GM12878 (cell line): ENCODE data around the gene CCR5. TPM values are rescaled to one million over a fixed set of nuclear protein-coding genes. Genes with fewer than 3 reads are reported as not detected.

Experiments
- ASH2L ChIP-seq: fragments of 300-600, 200-600 bp; sonication (generic); IDR thresholded peaks from 2 replicates; pipeline ENCODE4 v1.6.1; 2017; ENCODE audit warnings: low read depth, mild to moderate bottlenecking, borderline replicate concordance
- BACH1 ChIP-seq: fragments of 450-650 bp; IDR thresholded peaks from 2 replicates; pipeline ENCODE4 v1.6.1; 2017; ENCODE audit warnings: mild to moderate bottlenecking, borderline replicate concordance
- CREM ChIP-seq: IDR thresholded peaks from 2 replicates; pipeline ENCODE4 v1.6.1; 2014; ENCODE audit warnings: antibody characterized with exemption, low read depth
- ETV6 ChIP-seq, 2 experiments: fragments of 450-650 bp in 1 of 2; IDR thresholded peaks in 1 of 2; conservative IDR thresholded peaks in 1 of 2; 2 replicates each; pipeline ENCODE4 v1.6.1; 2014; ENCODE audit warnings: antibody characterized with exemption in 1 of 2, borderline replicate concordance in 1 of 2, low read depth in 1 of 2, mild to moderate bottlenecking in 1 of 2, moderate library complexity in 1 of 2
- GABPA ChIP-seq: IDR thresholded peaks from 2 replicates; pipeline ENCODE4 v1.6.1; 2014; ENCODE audit warnings: antibody characterized with exemption, low read depth, mild to moderate bottlenecking, inconsistent platforms
- HDAC2 ChIP-seq: fragments of 200-600 bp; sonication (generic); IDR thresholded peaks from 2 replicates; pipeline ENCODE4 v1.6.1; 2017
- HDAC6 ChIP-seq: fragments of 200-600 bp; sonication (generic); IDR thresholded peaks from one replicate; pipeline ENCODE4 v1.8.0; 2017; ENCODE audit warnings: antibody characterized with exemption; ENCODE audit not compliant: unreplicated experiment
- IRF4 ChIP-seq: IDR thresholded peaks from 2 replicates; pipeline ENCODE4 v1.6.1; 2011; ENCODE audit warnings: low read depth, low read length
- JUNB ChIP-seq: IDR thresholded peaks from 2 replicates; pipeline ENCODE4 v1.6.1; 2016; ENCODE audit warnings: antibody characterized with exemption, mild to moderate bottlenecking
- NFYA ChIP-seq: IDR thresholded peaks from 2 replicates; pipeline ENCODE4 v1.6.1; 2011; ENCODE audit warnings: low read depth, mild to moderate bottlenecking, low read length, improper control_type of control experiment, borderline replicate concordance
- NR2C2 ChIP-seq: IDR thresholded peaks from 2 replicates; pipeline ENCODE4 v1.6.1; 2011; ENCODE audit warnings: borderline replicate concordance, low read depth; ENCODE audit not compliant: control insufficient read depth, insufficient read length
- RB1 ChIP-seq: fragments of 450-650 bp; formaldehyde crosslinking; IDR thresholded peaks from 2 replicates; pipeline ENCODE4 v1.6.1; 2017; ENCODE audit warnings: mild to moderate bottlenecking, borderline replicate concordance
- SMARCA5 ChIP-seq: fragments of 450-650 bp; IDR thresholded peaks from 2 replicates; pipeline ENCODE4 v1.6.1; 2017; ENCODE audit warnings: mild to moderate bottlenecking
- SP1 ChIP-seq: IDR thresholded peaks from one replicate; pipeline ENCODE4 v1.6.1; 2011; ENCODE audit warnings: low read depth, low read length
- SREBF1 ChIP-seq: IDR thresholded peaks from 2 replicates; pipeline ENCODE4 v1.6.1; 2012; ENCODE audit warnings: mild to moderate bottlenecking, low read length
- TCF7 ChIP-seq: IDR thresholded peaks from 2 replicates; pipeline ENCODE4 v1.6.1; 2014; ENCODE audit warnings: antibody characterized with exemption, borderline replicate concordance
- ZNF217 ChIP-seq: fragments of 450-650 bp; IDR thresholded peaks from 2 replicates; pipeline ENCODE4 v1.6.1; 2017; ENCODE audit warnings: antibody characterized with exemption, mild to moderate bottlenecking
- polyA plus RNA-seq, 11 experiments: library from polyadenylated mRNA; depleted of rRNA in 4 of 11; unstranded in 6 of 11; stranded (reverse) in 5 of 11; fragments of >200 nt; fragmentation: Nextera tagmentation in 4 of 11; fragmentation: Illumina TruSeq in 1 of 11; extraction: Ambion mirVana in 4 of 11; extraction: Trizol in 1 of 11; gene quantifications; 1 replicate in 1 of 11; 2 replicates in 10 of 11; pipeline versions ENCODE4 v1.2.1 to v1.2.3, GENCODE V29; 2011 to 2016; ENCODE audit warnings: inconsistent platforms in 2 of 11, missing spikeins in 2 of 11, low read depth in 1 of 11
- total RNA-seq, 4 experiments: library from RNA; depleted of rRNA in 3 of 4; stranded (reverse); fragments of >200 nt in 3 of 4; fragmentation: Illumina TruSeq in 1 of 4; extraction: Trizol in 1 of 4; gene quantifications; 2 replicates each; pipeline versions ENCODE4 v1.2.1 to v1.2.3, GENCODE V29; 2013 to 2021
- TF ChIP-seq, protein P1 (sequence below): fragments of 450-650 bp; formaldehyde crosslinking; IDR thresholded peaks from 2 replicates; pipeline ENCODE4 v1.5.0; 2022; ENCODE audit warnings: mild to moderate bottlenecking, missing genetic modification characterization
- TF ChIP-seq, protein P2 (sequence below): IDR thresholded peaks from 2 replicates; pipeline ENCODE4 v1.6.1; 2012; ENCODE audit warnings: low read depth, low read length, improper control_type of control experiment
- TF ChIP-seq, protein P3 (sequence below): fragments of 150-350 bp; IDR thresholded peaks from 2 replicates; pipeline ENCODE4 v1.6.1; 2016; ENCODE audit warnings: low read depth, low read length
- TF ChIP-seq, protein P4 (sequence below): fragments of 450-650 bp; formaldehyde crosslinking; IDR thresholded peaks from 2 replicates; pipeline ENCODE4 v1.4.0; 2022; ENCODE audit warnings: mild to moderate bottlenecking, moderate library complexity

The CCR5 gene
- total and polyA plus RNA-seq, 10 of the 15 experiments (the other 5 are each of a cell fraction or from before 2014, with no cell fraction given): 0.17 to 1.6 (median 0.82) TPM; not detected in 1

GRCh38 chr3:46349484-46350261 lies 21.1 kb upstream of the CCR5 start (continued):
- TF ChIP-seq HDAC6: no peak
- TF ChIP-seq RB1: no peak
- no peak for TF ChIP-seq BACH1
- TF ChIP-seq IRF4: no peak
- TF ChIP-seq CREM: no peak
- TF ChIP-seq SMARCA5: no peak
- TF ChIP-seq, protein P1, sequence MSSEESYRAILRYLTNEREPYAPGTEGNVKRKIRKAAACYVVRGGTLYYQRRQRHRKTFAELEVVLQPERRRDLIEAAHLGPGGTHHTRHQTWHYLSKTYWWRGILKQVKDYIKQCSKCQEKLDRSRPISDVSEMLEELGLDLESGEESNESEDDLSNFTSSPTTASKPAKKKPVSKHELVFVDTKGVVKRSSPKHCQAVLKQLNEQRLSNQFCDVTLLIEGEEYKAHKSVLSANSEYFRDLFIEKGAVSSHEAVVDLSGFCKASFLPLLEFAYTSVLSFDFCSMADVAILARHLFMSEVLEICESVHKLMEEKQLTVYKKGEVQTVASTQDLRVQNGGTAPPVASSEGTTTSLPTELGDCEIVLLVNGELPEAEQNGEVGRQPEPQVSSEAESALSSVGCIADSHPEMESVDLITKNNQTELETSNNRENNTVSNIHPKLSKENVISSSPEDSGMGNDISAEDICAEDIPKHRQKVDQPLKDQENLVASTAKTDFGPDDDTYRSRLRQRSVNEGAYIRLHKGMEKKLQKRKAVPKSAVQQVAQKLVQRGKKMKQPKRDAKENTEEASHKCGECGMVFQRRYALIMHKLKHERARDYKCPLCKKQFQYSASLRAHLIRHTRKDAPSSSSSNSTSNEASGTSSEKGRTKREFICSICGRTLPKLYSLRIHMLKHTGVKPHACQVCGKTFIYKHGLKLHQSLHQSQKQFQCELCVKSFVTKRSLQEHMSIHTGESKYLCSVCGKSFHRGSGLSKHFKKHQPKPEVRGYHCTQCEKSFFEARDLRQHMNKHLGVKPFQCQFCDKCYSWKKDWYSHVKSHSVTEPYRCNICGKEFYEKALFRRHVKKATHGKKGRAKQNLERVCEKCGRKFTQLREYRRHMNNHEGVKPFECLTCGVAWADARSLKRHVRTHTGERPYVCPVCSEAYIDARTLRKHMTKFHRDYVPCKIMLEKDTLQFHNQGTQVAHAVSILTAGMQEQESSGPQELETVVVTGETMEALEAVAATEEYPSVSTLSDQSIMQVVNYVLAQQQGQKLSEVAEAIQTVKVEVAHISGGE (CRISPR knock-in tag): no peak
- TF ChIP-seq HDAC2: no peak
- no peak for TF ChIP-seq TCF7
- no peak for TF ChIP-seq NFYA
- TF ChIP-seq ZNF217: no peak
- no peak for TF ChIP-seq ASH2L
- TF ChIP-seq GABPA: no peak
- TF ChIP-seq SP1: no peak
- TF ChIP-seq JUNB: no peak
- TF ChIP-seq ETV6 (conservative IDR thresholded peaks at IDR 0.05 in 1 of 2, IDR thresholded peaks at IDR 0.05 in 1 of 2; ENCODE audit: borderline replicate concordance in 1 of 2, low read depth in 1 of 2): no peak
- TF ChIP-seq, protein P2, sequence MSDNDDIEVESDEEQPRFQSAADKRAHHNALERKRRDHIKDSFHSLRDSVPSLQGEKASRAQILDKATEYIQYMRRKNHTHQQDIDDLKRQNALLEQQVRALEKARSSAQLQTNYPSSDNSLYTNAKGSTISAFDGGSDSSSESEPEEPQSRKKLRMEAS: no peak
- no peak for TF ChIP-seq NR2C2
- TF ChIP-seq, protein P3, sequence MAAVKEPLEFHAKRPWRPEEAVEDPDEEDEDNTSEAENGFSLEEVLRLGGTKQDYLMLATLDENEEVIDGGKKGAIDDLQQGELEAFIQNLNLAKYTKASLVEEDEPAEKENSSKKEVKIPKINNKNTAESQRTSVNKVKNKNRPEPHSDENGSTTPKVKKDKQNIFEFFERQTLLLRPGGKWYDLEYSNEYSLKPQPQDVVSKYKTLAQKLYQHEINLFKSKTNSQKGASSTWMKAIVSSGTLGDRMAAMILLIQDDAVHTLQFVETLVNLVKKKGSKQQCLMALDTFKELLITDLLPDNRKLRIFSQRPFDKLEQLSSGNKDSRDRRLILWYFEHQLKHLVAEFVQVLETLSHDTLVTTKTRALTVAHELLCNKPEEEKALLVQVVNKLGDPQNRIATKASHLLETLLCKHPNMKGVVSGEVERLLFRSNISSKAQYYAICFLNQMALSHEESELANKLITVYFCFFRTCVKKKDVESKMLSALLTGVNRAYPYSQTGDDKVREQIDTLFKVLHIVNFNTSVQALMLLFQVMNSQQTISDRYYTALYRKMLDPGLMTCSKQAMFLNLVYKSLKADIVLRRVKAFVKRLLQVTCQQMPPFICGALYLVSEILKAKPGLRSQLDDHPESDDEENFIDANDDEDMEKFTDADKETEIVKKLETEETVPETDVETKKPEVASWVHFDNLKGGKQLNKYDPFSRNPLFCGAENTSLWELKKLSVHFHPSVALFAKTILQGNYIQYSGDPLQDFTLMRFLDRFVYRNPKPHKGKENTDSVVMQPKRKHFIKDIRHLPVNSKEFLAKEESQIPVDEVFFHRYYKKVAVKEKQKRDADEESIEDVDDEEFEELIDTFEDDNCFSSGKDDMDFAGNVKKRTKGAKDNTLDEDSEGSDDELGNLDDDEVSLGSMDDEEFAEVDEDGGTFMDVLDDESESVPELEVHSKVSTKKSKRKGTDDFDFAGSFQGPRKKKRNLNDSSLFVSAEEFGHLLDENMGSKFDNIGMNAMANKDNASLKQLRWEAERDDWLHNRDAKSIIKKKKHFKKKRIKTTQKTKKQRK: no peak
- TF ChIP-seq, protein P4, sequence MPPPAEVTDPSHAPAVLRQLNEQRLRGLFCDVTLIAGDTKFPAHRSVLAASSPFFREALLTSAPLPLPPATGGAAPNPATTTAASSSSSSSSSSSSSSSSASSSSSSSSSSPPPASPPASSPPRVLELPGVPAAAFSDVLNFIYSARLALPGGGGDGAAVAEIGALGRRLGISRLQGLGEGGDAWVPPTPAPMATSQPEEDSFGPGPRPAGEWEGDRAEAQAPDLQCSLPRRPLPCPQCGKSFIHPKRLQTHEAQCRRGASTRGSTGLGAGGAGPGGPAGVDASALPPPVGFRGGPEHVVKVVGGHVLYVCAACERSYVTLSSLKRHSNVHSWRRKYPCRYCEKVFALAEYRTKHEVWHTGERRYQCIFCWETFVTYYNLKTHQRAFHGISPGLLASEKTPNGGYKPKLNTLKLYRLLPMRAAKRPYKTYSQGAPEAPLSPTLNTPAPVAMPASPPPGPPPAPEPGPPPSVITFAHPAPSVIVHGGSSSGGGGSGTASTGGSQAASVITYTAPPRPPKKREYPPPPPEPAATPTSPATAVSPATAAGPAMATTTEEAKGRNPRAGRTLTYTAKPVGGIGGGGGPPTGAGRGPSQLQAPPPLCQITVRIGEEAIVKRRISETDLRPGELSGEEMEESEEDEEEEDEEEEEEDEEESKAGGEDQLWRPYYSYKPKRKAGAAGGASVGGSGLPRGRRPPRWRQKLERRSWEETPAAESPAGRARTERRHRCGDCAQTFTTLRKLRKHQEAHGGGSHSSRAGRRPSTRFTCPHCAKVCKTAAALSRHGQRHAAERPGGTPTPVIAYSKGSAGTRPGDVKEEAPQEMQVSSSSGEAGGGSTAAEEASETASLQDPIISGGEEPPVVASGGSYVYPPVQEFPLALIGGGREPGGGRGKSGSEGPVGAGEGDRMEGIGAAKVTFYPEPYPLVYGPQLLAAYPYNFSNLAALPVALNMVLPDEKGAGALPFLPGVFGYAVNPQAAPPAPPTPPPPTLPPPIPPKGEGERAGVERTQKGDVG (CRISPR knock-in tag): no peak
- TF ChIP-seq SREBF1: no peak
